HG02798 (cell line): ENCODE results near the gene EXPH5.
"Not testable (repeated sequence)": the region's sequence is repeated elsewhere in the genome, so short reads cannot be mapped to it uniquely, and the experiment has no call there.

Experiments used
- ATAC-seq: cut with Tn5 transposase; IDR thresholded peaks from one replicate; pipeline ENCODE4 v1.9.1; 2021; ENCODE audit warnings: mild to moderate bottlenecking; ENCODE audit not compliant: unreplicated experiment, poor library complexity

EXPH5 gene

GRCh38 chr11:108593214-108593922 lies at the start of gene EXPH5:
EXPH5 (minus strand) TSS chr11:108593768; CDS start chr11:108593536, 232 bp downstream.
- peak; percentile 99 for ATAC-seq

- not testable (repeated sequence) for ATAC-seq
These were observed 48.2 kb upstream of the EXPH5 start for GRCh38 chr11:108641752-108642151.

GRCh38 chr11:108639146-108639545 lies 45.6 kb upstream of the EXPH5 start:
- no peak for ATAC-seq

GRCh38 chr11:108636222-108636621 lies 42.7 kb upstream of the EXPH5 start:
- ATAC-seq = no peak

GRCh38 chr11:108635106-108635505 lies 41.5 kb upstream of the EXPH5 start:
- ATAC-seq = no peak

GRCh38 chr11:108632041-108632704 lies 38.6 kb upstream of the EXPH5 start:
- no peak for ATAC-seq

GRCh38 chr11:108629274-108629673 lies 35.7 kb upstream of the EXPH5 start:
- no peak for ATAC-seq

GRCh38 chr11:108628812-108629211 lies 35.2 kb upstream of the EXPH5 start:
- no peak for ATAC-seq

- no peak for ATAC-seq
These were observed 34.8 kb upstream of the EXPH5 start for GRCh38 chr11:108628326-108628725.

GRCh38 chr11:108624196-108624925 lies 30.8 kb upstream of the EXPH5 start:
- no peak for ATAC-seq

- ATAC-seq = no peak
These were observed 28.8 kb upstream of the EXPH5 start for GRCh38 chr11:108622341-108622740.

GRCh38 chr11:108620958-108621772 lies 27.6 kb upstream of the EXPH5 start:
- peak; percentile 92 for ATAC-seq

GRCh38 chr11:108618529-108618928 lies 25.0 kb upstream of the EXPH5 start:
- ATAC-seq = no peak

GRCh38 chr11:108617055-108617454 lies 23.5 kb upstream of the EXPH5 start:
- ATAC-seq = no peak

- ATAC-seq = no peak
These were observed 23.0 kb upstream of the EXPH5 start for GRCh38 chr11:108616549-108616948.

- no peak for ATAC-seq
These were observed 20.5 kb upstream of the EXPH5 start for GRCh38 chr11:108614086-108614485.

- ATAC-seq = no peak
These were observed 16.1 kb upstream of the EXPH5 start for GRCh38 chr11:108609682-108610081.

- no peak for ATAC-seq
These were observed 15.0 kb upstream of the EXPH5 start for GRCh38 chr11:108608548-108608947.

GRCh38 chr11:108606495-108607160 lies 13.1 kb upstream of the EXPH5 start:
- no peak for ATAC-seq

- ATAC-seq = no peak
These were observed 12.5 kb upstream of the EXPH5 start for GRCh38 chr11:108606070-108606469.
